Mesendoderm (in vitro differentiated cells): ENCODE data around the gene CENPA.
"Not testable (repeated sequence)": the region's sequence is repeated elsewhere in the genome, so short reads cannot be mapped to it uniquely, and the experiment has no call there.

Experiments used
- DNase-seq: peaks from one replicate; pipeline ENCODE4 v3.0.0; 2013
- H2AK5ac ChIP-seq: 2 replicates; pipeline ENCODE4 v1.6.1; 2013; ENCODE audit warnings: low read length, inconsistent platforms
- H2BK120ac ChIP-seq: 2 replicates; pipeline ENCODE4 v1.6.1; 2013; ENCODE audit warnings: low read depth, mild to moderate bottlenecking, low read length, moderate library complexity, mixed read lengths
- H2BK15ac ChIP-seq: replicated peaks from 2 replicates; pipeline ENCODE4 v1.6.1; 2013; ENCODE audit warnings: low read depth, mild to moderate bottlenecking, moderate library complexity
- H2BK5ac ChIP-seq: 2 replicates; pipeline ENCODE4 v1.6.1; 2013; ENCODE audit warnings: low read length, inconsistent platforms
- H3K18ac ChIP-seq: 2 replicates; pipeline ENCODE4 v1.6.1; 2013; ENCODE audit warnings: mild to moderate bottlenecking, low read length, mixed read lengths
- H3K23ac ChIP-seq: one replicate; pipeline ENCODE4 v1.6.1; 2013; ENCODE audit warnings: low read length
- H3K27ac ChIP-seq: 2 replicates; pipeline ENCODE4 v1.5.1; 2013; ENCODE audit warnings: low read depth, mild to moderate bottlenecking, inconsistent platforms, low read length, moderate library complexity
- H3K27me3 ChIP-seq: 2 replicates; pipeline ENCODE4 v1.6.1; 2013; ENCODE audit warnings: low read length, control low read depth, mild to moderate bottlenecking, inconsistent platforms; ENCODE audit not compliant: insufficient read depth, poor library complexity
- H3K36me3 ChIP-seq: 2 replicates; pipeline ENCODE4 v1.6.1; 2013; ENCODE audit warnings: low read length, inconsistent platforms; ENCODE audit not compliant: control insufficient read depth, insufficient read depth
- H3K4ac ChIP-seq: one replicate; pipeline ENCODE4 v1.6.1; 2013; ENCODE audit warnings: low read depth, mild to moderate bottlenecking, low read length, moderate library complexity
- H3K4me1 ChIP-seq: 2 replicates; pipeline ENCODE4 v1.6.1; 2013; ENCODE audit warnings: low read depth, low read length, inconsistent platforms; ENCODE audit not compliant: control insufficient read depth
- H3K4me2 ChIP-seq: 2 replicates; pipeline ENCODE4 v1.6.1; 2013; ENCODE audit warnings: low read length
- H3K4me3 ChIP-seq: 2 replicates; pipeline ENCODE4 v1.5.1; 2013; ENCODE audit warnings: mild to moderate bottlenecking, low read length
- H3K56ac ChIP-seq: one replicate; pipeline ENCODE4 v1.6.1; 2013; ENCODE audit warnings: low read length
- H3K79me1 ChIP-seq: 2 replicates; pipeline ENCODE4 v1.6.1; 2013; ENCODE audit warnings: low read length, inconsistent platforms
- H3K79me2 ChIP-seq: 2 replicates; pipeline ENCODE4 v1.6.1; 2013; ENCODE audit warnings: mild to moderate bottlenecking, low read length; ENCODE audit not compliant: control insufficient read depth, insufficient read depth
- H3K9ac ChIP-seq: 2 replicates; pipeline ENCODE4 v1.6.1; 2013; ENCODE audit warnings: low read length, inconsistent platforms
- H4K5ac ChIP-seq: one replicate; pipeline ENCODE4 v1.6.1; 2013; ENCODE audit warnings: low read length
- H4K8ac ChIP-seq: one replicate; pipeline ENCODE4 v1.6.1; 2013; ENCODE audit warnings: low read depth, mild to moderate bottlenecking, control low read depth, low read length, moderate library complexity
- WGBS: extraction: QIAGEN DNeasy Blood & Tissue Kit; methylation state at CpG from one replicate; pipeline ENCODE4 v1.1.7; 2013; ENCODE audit warnings: low lambda C conversion rate, missing lambda C conversion rate; ENCODE audit not compliant: insufficient coverage; ENCODE audit errors: extremely low coverage; 5-methylcytosine and 5-hydroxymethylcytosine counted together

Gene CENPA

DNA sequence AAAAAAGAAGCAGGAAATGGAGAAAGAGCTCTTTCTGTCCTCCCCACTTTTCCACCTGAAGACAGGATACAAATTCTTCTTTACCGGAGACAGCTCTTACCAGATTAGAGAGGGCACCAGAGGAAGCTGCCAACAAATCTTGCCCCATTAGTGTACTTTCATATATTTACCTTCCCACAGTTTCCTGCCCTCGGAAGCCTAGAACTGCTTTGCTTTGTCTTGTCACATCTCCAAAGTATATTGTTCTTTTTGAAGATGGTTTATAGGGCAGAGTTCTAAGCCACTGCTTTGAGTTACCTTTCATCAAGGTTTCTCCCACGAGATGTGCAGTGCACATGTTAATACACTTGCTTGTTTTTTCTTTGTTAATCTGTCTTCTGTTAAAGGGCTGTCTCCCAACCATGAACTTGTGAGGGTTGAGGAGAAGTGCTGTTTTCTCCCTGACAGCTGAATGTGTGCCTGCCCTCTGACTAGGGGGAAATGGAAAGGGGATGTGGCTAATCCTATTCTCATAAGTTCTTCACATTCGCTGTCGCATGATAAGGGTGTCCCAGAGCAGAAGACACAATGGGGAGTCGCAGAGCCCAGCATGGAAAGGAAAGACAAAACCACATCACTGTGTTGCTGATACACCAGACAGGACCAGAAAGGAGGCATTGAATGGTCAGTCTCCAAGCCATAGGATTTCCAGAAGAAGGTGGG lies 24.2 kb downstream of the CENPA start:
- no peak overlapping the region for H3K23ac ChIP-seq
- no peak overlapping the region for H4K8ac ChIP-seq
- H4K5ac ChIP-seq = no peak overlapping the region
- H3K27me3 ChIP-seq = no peaks in the 10 kb centered on the region
- no peak overlapping the region for H3K4me2 ChIP-seq
- H3K79me1 ChIP-seq = no peaks in the 10 kb centered on the region
- H3K4ac ChIP-seq = no peak overlapping the region
- H3K4me1 ChIP-seq = no peaks in the 10 kb centered on the region
- H3K56ac ChIP-seq = no peak overlapping the region
- H3K79me2 ChIP-seq = no peaks in the 10 kb centered on the region
- no peak overlapping the region for H2BK5ac ChIP-seq
- H2BK120ac ChIP-seq = no peak overlapping the region
- H3K27ac ChIP-seq = no peak overlapping the region
- H2AK5ac ChIP-seq = no peak overlapping the region
- no CpG with 5 or more reads among the region's 6 CpGs for WGBS
- H3K18ac ChIP-seq = no peak overlapping the region
- H2BK15ac ChIP-seq = no peak overlapping the region
- H3K4me3 ChIP-seq = no peak overlapping the region
- no peaks in the 10 kb centered on the region for H3K36me3 ChIP-seq
- DNase-seq = peak; percentile 8
- no peak overlapping the region for H3K9ac ChIP-seq

DNA sequence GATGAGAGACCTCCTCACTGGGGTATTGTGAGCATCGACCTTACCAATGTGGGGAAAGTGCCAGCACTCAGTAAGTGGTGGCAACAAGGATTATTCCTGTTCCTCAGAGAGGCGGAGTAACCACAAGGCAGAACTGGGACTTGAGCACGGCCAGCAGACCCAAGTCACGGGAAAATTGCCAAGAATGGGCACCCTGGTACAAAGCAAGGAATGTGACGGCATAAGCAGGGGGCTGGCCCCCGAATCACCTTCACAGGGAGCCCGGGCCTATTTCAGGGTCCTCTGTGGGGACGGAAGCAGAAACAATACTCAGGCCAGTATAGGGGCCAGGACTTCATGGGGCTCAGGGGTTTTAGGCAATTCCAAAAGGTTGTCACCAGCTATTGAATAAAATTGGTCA lies 25.4 kb downstream of the CENPA start:
- Histone ChIP-seq H3K27ac (no peak overlapping the region), H2BK120ac (no peak overlapping the region), H2BK15ac (no peak overlapping the region), H3K56ac (no peak overlapping the region), H3K79me1 (no peaks in the 10 kb centered on the region), H4K5ac (no peak overlapping the region), H3K27me3 (no peaks in the 10 kb centered on the region), H3K23ac (no peak overlapping the region), H4K8ac (no peak overlapping the region), H3K4me2 (no peak overlapping the region), H3K18ac (no peak overlapping the region), H2BK5ac (no peak overlapping the region), H2AK5ac (no peak overlapping the region), H3K9ac (no peak overlapping the region), H3K4ac (no peak overlapping the region), H3K4me1 (no peaks in the 10 kb centered on the region), H3K4me3 (no peak overlapping the region), H3K36me3 (no peaks in the 10 kb centered on the region), H3K79me2 (no peaks in the 10 kb centered on the region)
- WGBS = no CpG with 5 or more reads among the region's 8 CpGs
- no peak for DNase-seq

DNA sequence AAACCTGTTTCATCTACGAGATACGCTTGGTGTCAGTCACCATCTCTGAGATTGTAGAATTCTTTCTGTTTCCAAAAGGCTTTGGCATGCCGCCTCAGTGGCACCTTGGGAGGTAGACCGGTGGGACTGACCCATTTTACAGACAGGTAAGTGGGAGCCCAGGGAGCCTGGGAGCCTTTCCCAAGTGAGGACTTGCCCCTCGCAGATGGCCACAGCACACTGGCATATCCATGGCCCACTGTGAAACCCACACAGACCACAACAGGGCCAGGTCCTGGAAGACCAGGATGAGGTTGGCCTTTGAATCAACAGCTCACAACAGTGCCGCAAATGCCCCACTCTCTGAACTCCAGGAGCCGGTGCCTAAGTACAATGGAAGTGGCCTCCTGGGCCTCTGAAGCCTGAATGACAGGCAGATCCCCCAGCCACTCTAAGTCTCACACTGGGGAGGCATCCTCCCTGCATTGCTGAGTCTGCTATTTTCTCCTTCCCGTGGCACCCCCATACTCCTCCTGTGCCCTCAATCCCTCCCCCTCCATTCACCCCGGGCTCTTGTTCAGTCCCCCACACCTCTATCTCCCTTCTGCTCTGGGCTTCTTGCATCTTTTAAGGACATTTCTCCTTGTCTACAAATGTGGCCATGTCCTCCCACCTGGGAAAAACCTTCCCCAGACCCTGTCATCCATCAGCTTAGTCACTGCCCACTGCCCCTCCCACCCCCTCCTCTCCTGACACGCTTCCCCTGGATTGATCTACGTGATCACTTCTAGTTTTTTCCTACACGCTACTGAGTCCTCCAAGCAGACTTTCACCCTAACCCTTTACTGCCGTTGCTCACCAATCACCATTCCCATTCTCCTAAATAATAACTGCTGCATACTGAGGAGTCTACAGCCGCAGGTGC lies 26.2 kb downstream of the CENPA start:
- Histone ChIP-seq H2BK120ac (no peak overlapping the region), H3K27me3 (no peaks in the 10 kb centered on the region), H3K4ac (no peak overlapping the region), H3K36me3 (no peaks in the 10 kb centered on the region), H2AK5ac (no peak overlapping the region), H4K5ac (no peak overlapping the region), H3K79me2 (no peaks in the 10 kb centered on the region), H2BK15ac (no peak overlapping the region), H3K4me3 (no peak overlapping the region), H3K18ac (no peak overlapping the region), H3K79me1 (no peaks in the 10 kb centered on the region), H3K4me2 (no peak overlapping the region), H3K56ac (no peak overlapping the region), H3K4me1 (no peaks in the 10 kb centered on the region), H4K8ac (no peak overlapping the region), H3K27ac (no peak overlapping the region), H2BK5ac (no peak overlapping the region), H3K9ac (no peak overlapping the region), H3K23ac (no peak overlapping the region)
- no CpG with 5 or more reads among the region's 14 CpGs for WGBS
- DNase-seq = peak; percentile 13

DNA sequence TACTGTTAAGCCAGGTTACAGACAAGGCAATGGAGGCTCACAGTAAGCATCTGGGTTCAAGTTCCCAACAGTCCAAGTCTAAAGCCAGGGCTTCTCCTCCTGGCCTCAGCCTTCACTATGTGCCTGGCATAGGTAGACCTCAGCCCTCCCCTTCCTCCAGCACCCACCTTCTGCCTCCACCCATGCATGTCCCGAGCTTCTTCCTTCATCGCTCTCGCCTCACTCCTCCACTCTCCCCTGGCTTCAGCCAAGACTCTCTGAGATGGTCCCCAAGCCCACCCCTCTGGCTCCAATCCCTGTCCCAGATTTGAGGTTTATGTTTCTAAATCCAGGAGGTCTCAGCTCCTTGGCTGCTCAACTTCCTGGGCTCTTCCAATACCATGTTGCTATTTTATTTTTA lies 26.9 kb downstream of the CENPA start:
- Histone ChIP-seq H3K18ac (no peak overlapping the region), H3K9ac (no peak overlapping the region), H3K79me2 (no peaks in the 10 kb centered on the region), H4K5ac (no peak overlapping the region), H3K56ac (no peak overlapping the region), H3K23ac (no peak overlapping the region), H2BK120ac (no peak overlapping the region), H3K4me2 (no peak overlapping the region), H3K27ac (no peak overlapping the region), H2AK5ac (no peak overlapping the region), H3K4me3 (no peak overlapping the region), H3K36me3 (no peaks in the 10 kb centered on the region), H3K79me1 (no peaks in the 10 kb centered on the region), H3K27me3 (no peaks in the 10 kb centered on the region), H2BK15ac (no peak overlapping the region), H3K4ac (no peak overlapping the region), H4K8ac (no peak overlapping the region), H2BK5ac (no peak overlapping the region), H3K4me1 (no peaks in the 10 kb centered on the region)
- DNase-seq = no peak
- WGBS = no CpG with 5 or more reads among the region's 3 CpGs

DNA sequence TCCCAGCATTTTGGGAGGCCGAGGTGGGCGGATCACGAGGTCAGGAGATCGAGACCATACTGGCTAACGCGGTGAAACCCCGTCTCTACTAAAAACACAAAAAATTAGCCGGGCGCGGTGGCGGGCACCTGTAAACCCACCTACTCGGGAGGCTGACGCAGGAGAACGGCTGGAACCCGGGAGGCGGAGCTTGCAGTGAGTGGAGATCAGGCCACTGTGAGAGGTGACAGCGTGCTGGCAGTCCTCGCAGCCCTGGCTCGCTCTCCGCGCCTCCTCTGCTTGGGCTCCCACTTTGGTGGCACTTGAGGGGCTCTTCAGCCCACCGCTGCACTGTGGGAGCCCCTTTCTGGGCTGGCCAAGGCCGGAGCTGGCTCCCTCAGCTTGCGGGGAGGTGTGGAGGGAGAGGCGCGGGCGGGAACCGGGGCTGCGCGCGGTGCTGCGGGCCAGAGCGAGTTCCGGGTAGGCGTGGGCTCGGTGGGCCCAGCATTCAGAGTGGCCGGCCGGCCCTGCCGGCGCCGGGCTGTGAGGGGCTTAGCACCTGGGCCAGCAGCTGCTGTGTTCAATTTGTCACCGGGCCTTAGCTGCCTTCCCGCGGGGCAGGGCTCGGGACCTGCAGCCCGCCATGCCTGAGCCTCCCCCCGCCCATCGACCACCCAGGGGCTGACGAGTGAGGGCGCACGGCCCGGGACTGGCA lies 28.4 kb downstream of the CENPA start:
- H3K27ac ChIP-seq, H3K4ac ChIP-seq, H3K4me2 ChIP-seq, H3K56ac ChIP-seq, H3K4me3 ChIP-seq, H3K23ac ChIP-seq, DNase-seq, H3K79me2 ChIP-seq, H3K27me3 ChIP-seq, H3K18ac ChIP-seq, H3K36me3 ChIP-seq, H2AK5ac ChIP-seq, H4K5ac ChIP-seq, H2BK15ac ChIP-seq, H2BK5ac ChIP-seq, H3K9ac ChIP-seq, H3K4me1 ChIP-seq, H2BK120ac ChIP-seq, H3K79me1 ChIP-seq, H4K8ac ChIP-seq: not testable (repeated sequence)
- no CpG with 5 or more reads among the region's 52 CpGs for WGBS
